SK-N-SH (cell line): Measurements from ENCODE around the gene NEK9.

Experiments
- FOXM1 ChIP-seq: IDR thresholded peaks from 2 replicates; pipeline ENCODE4 v1.4.0; 2012; ENCODE audit warnings: low read depth, mild to moderate bottlenecking
- TF ChIP-seq, protein P1 (sequence below): IDR thresholded peaks from 2 replicates; pipeline ENCODE4 v1.6.1; 2012; ENCODE audit warnings: mild to moderate bottlenecking, low read depth, low read length, moderate library complexity
- TF ChIP-seq, protein P2 (sequence below): IDR thresholded peaks from 2 replicates; pipeline ENCODE4; 2012
- TF ChIP-seq, protein P3 (sequence below): fragments of 200-600 bp; sonication (generic); IDR thresholded peaks from 2 replicates; pipeline ENCODE4 v1.6.1; 2017; ENCODE audit warnings: antibody characterized with exemption, mild to moderate bottlenecking, moderate library complexity

DNA sequence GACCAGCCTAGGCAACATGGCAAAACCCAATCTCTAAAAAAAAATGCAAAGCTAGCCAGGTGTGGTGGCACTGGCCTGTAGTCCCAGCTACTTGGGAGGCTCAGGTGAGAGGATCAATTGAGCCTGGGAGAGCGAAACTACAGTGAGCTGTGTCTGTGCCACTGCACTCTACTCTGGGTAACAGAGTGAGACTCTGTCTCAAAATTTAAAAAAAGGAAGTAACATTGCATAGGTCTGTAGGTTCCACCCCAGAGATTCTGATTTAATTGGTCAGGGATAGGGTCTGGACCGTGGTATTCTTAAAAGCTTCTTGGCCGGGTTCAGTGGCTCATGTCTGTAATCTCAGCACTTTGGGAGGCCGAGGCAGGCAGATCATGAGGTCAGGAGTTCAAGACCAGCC, 31.2 kb downstream of the NEK9 start:
- TF ChIP-seq FOXM1: no peak
- TF ChIP-seq, protein P1, sequence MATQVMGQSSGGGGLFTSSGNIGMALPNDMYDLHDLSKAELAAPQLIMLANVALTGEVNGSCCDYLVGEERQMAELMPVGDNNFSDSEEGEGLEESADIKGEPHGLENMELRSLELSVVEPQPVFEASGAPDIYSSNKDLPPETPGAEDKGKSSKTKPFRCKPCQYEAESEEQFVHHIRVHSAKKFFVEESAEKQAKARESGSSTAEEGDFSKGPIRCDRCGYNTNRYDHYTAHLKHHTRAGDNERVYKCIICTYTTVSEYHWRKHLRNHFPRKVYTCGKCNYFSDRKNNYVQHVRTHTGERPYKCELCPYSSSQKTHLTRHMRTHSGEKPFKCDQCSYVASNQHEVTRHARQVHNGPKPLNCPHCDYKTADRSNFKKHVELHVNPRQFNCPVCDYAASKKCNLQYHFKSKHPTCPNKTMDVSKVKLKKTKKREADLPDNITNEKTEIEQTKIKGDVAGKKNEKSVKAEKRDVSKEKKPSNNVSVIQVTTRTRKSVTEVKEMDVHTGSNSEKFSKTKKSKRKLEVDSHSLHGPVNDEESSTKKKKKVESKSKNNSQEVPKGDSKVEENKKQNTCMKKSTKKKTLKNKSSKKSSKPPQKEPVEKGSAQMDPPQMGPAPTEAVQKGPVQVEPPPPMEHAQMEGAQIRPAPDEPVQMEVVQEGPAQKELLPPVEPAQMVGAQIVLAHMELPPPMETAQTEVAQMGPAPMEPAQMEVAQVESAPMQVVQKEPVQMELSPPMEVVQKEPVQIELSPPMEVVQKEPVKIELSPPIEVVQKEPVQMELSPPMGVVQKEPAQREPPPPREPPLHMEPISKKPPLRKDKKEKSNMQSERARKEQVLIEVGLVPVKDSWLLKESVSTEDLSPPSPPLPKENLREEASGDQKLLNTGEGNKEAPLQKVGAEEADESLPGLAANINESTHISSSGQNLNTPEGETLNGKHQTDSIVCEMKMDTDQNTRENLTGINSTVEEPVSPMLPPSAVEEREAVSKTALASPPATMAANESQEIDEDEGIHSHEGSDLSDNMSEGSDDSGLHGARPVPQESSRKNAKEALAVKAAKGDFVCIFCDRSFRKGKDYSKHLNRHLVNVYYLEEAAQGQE: no peak
- TF ChIP-seq, protein P2, sequence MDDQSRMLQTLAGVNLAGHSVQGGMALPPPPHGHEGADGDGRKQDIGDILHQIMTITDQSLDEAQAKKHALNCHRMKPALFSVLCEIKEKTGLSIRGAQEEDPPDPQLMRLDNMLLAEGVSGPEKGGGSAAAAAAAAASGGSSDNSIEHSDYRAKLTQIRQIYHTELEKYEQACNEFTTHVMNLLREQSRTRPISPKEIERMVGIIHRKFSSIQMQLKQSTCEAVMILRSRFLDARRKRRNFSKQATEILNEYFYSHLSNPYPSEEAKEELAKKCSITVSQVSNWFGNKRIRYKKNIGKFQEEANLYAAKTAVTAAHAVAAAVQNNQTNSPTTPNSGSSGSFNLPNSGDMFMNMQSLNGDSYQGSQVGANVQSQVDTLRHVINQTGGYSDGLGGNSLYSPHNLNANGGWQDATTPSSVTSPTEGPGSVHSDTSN: no peak
- TF ChIP-seq, protein P3, sequence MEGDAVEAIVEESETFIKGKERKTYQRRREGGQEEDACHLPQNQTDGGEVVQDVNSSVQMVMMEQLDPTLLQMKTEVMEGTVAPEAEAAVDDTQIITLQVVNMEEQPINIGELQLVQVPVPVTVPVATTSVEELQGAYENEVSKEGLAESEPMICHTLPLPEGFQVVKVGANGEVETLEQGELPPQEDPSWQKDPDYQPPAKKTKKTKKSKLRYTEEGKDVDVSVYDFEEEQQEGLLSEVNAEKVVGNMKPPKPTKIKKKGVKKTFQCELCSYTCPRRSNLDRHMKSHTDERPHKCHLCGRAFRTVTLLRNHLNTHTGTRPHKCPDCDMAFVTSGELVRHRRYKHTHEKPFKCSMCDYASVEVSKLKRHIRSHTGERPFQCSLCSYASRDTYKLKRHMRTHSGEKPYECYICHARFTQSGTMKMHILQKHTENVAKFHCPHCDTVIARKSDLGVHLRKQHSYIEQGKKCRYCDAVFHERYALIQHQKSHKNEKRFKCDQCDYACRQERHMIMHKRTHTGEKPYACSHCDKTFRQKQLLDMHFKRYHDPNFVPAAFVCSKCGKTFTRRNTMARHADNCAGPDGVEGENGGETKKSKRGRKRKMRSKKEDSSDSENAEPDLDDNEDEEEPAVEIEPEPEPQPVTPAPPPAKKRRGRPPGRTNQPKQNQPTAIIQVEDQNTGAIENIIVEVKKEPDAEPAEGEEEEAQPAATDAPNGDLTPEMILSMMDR: no peak
